Measurements from ENCODE around the gene ARL4D. TPM values are rescaled to one million over a fixed set of nuclear protein-coding genes. Genes with fewer than 3 reads are reported as not detected.

Gene ARL4D
- total and polyA plus RNA-seq, 2 experiments from 2014 or later = 32.4 to 36.3 TPM

DNA sequence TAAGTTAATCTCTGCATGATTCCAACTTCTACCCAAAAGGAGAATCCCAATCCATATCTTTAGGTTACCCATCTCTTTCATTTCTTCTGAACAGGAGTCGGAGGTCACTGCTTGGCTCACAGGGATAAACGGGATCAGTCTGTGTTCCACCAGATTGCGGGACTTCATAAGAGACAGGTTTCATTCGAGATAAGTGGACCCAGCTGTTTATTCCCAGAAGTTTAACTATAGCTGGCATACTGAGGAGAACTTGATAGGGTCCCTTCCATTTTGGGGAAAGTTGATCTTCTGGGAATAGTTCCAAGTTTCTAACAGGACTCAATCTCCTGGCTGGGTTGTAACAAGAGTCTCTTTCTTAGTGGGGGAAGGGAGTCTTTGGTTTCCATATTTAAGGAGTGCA lies 45.4 kb upstream of the ARL4D start:
- TF ChIP-seq, protein P1, sequence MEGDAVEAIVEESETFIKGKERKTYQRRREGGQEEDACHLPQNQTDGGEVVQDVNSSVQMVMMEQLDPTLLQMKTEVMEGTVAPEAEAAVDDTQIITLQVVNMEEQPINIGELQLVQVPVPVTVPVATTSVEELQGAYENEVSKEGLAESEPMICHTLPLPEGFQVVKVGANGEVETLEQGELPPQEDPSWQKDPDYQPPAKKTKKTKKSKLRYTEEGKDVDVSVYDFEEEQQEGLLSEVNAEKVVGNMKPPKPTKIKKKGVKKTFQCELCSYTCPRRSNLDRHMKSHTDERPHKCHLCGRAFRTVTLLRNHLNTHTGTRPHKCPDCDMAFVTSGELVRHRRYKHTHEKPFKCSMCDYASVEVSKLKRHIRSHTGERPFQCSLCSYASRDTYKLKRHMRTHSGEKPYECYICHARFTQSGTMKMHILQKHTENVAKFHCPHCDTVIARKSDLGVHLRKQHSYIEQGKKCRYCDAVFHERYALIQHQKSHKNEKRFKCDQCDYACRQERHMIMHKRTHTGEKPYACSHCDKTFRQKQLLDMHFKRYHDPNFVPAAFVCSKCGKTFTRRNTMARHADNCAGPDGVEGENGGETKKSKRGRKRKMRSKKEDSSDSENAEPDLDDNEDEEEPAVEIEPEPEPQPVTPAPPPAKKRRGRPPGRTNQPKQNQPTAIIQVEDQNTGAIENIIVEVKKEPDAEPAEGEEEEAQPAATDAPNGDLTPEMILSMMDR (IDR thresholded peaks at IDR 0.05; ENCODE audit: low read depth, low read length) = no peak
- Histone ChIP-seq H3K27ac (no peak overlapping the region), H3K4me1 (ENCODE audit: low read depth) (peaks cover 13% of the 10 kb centered on the region), H3K27me3 (no peaks in the 10 kb centered on the region), H3K9me3 (ENCODE audit: low read depth) (no peaks in the 10 kb centered on the region), H3K36me3 (no peaks in the 10 kb centered on the region), H3K4me3 (no peak overlapping the region)
- no peak for DNase-seq (ENCODE audit: low read depth in 1 of 2, low spot score in 1 of 2)

DNA sequence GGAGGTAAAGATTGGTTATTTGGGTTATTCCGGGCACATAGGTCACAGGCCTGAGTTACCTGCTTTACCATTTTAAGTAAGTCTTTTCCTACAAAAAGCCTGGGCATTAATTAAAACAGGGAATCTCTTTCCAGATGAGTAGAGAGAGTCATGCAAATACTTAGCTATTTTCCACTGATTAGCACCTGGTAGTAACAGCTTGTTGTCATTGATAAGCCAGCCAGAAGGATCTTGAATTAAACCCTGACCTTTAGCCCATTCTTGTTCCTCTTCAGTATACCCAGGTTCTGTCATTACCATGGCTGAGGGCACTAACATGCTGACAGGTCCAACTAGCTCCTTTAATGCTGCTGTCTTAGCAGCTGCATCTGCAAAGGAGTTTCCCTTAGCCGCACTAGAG lies 44.4 kb upstream of the ARL4D start:
- DNase-seq (ENCODE audit: low read depth in 1 of 2, low spot score in 1 of 2) = no peak
- no peaks in the 10 kb centered on the region for H3K9me3 ChIP-seq (ENCODE audit: low read depth)
- H3K4me3 ChIP-seq = no peak overlapping the region

DNA sequence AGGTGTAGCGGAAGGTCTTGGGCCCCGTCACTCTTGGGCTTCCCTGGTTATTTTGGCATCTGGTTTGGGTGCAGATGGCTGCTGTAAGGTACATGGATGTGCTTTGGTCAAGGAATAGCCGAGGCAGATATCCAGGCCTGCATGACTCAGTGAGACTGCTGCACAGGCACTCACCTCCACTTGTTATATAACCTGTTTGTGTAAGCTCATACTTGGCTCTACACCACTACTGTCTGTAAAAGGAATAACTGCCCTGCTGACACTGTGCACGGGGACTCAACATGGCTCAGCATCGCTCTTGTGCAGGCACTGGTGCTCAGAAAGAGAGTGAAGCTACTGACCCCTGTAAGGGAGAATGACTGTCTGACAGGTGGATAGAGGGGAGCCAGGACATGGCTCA lies 42.3 kb upstream of the ARL4D start:
- Histone ChIP-seq H3K27ac (no peak overlapping the region), H3K36me3 (no peaks in the 10 kb centered on the region), H3K4me1 (ENCODE audit: low read depth) (peaks cover 13% of the 10 kb centered on the region), H3K4me3 (no peak overlapping the region), H3K9me3 (ENCODE audit: low read depth) (no peaks in the 10 kb centered on the region), H3K27me3 (no peaks in the 10 kb centered on the region)
- TF ChIP-seq, protein P1 (IDR thresholded peaks at IDR 0.05; ENCODE audit: low read depth, low read length) = no peak
- DNase-seq (ENCODE audit: low read depth in 1 of 2, low spot score in 1 of 2) = no peak

More for the DNA sequence above, 44.4 kb upstream of the ARL4D start:
- TF ChIP-seq, protein P1 (IDR thresholded peaks at IDR 0.05; ENCODE audit: low read depth, low read length) = no peak
- Histone ChIP-seq H3K27me3 (no peaks in the 10 kb centered on the region), H3K36me3 (no peaks in the 10 kb centered on the region), H3K4me1 (ENCODE audit: low read depth) (peaks cover 13% of the 10 kb centered on the region), H3K27ac (no peak overlapping the region)

DNA sequence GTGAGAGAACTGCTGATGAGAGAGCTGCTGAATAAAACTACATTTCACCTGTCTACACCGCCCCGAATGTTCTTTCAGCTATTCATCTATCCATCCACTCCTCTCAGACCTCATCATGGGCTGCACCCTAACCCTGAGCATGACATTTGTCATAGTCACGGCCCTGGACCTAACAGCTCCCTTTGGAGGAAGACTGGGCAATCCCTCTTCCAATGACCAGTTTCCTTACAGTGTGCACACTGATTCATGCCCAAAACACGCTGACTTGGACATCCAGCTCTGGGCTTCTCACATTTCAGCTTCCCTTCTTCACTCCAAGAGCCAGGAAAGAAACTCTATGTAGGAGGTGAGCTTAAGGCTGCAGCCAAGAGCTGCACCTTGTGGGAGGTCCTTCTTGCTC lies 41.8 kb upstream of the ARL4D start:
- peaks cover 14% of the 10 kb centered on the region for H3K4me1 ChIP-seq (ENCODE audit: low read depth)
- no peaks in the 10 kb centered on the region for H3K9me3 ChIP-seq (ENCODE audit: low read depth)
- DNase-seq (ENCODE audit: low read depth in 1 of 2, low spot score in 1 of 2) = peak in 1 of 2 donors; percentile 87
- no peak overlapping the region for H3K4me3 ChIP-seq
- H3K27ac ChIP-seq = no peak overlapping the region
- H3K36me3 ChIP-seq = no peaks in the 10 kb centered on the region
- no peaks in the 10 kb centered on the region for H3K27me3 ChIP-seq
- TF ChIP-seq, protein P1 (IDR thresholded peaks at IDR 0.05; ENCODE audit: low read depth, low read length) = no peak

DNA sequence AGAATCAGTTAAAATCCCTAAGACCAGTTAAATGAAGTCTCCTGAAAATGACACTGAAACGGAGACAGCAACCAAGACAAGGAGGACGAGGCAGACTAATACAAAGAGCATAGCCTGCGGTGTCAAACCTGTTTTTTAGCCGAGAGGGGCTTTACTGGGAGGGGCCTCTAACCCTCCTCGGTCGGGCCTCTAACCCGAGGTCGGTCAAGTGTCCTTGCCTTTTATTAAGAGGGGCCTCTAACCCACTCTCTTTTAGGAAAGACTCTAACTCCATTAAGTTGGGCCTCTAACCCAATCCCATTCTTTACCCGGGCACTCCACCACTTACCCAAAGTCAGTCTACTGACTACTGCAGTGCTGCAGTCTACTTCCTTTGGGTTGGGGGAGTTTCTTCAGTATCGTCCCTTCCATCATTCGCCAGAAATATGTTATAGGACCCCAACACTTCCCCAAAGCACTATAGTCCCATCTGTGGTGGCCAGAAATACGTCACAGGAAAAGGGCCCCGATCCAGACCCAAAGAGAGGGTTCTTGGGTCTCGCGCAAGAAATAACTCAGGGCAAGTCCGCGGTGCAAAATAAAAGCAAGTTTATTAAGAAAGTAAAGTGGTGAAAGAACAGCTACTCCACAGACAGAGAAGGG lies 39.2 kb upstream of the ARL4D start:
- no peak for DNase-seq (ENCODE audit: low read depth in 1 of 2, low spot score in 1 of 2)
- Histone ChIP-seq H3K27ac (no peak overlapping the region), H3K9me3 (ENCODE audit: low read depth) (no peaks in the 10 kb centered on the region), H3K4me1 (ENCODE audit: low read depth) (peaks cover 5% of the 10 kb centered on the region), H3K27me3 (no peaks in the 10 kb centered on the region), H3K36me3 (no peaks in the 10 kb centered on the region), H3K4me3 (no peak overlapping the region)
- TF ChIP-seq, protein P1 (IDR thresholded peaks at IDR 0.05; ENCODE audit: low read depth, low read length) = no peak

Data from cardiac muscle cell (in vitro differentiated cells and primary cell).